C4-2B (cell line): Measurements from ENCODE around the gene PCYOX1L.

Experiments used
- ZFX ChIP-seq: fragments of 450-650 bp; IDR thresholded peaks from 2 replicates; pipeline ENCODE4 v1.6.1; 2017
- TF ChIP-seq, protein P1 (sequence below): fragments of 450-650 bp; conservative IDR thresholded peaks from 2 replicates; pipeline ENCODE4 v1.5.1; 2017; ENCODE audit warnings: mild to moderate bottlenecking

DNA sequence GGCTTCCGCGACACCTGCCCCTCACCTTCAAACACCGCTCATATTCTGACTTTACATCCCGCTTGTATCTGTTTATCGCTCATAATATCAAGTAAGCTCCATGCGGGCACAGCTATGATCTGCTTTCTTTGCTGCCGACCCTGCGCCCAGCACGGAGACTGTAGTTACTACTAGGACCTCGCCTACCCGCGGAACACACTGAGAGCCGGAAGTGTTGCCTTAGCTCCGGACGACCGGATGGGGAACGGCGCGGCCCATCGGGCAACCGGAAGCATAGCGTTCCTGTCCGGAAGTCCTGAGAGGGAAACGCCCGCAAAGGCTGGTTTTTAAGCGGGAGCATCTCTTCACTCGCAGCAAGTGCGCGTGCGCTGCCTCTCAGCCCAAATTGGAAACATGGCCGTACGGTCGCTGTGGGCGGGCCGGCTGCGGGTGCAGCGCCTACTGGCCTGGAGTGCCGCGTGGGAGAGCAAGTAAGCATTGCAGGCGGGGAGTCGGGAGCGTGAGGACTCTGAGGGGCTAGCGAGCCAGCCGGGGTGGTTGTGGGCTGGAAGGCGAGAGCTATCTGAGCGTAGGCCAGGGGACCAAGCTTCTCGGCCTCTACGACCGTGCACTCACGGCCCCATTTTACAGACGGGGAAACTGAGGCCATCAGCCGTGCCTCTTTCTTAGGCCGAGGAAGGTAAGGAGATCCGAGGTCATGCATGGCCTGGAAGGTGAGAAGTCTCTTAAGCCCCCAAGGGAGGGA lies 12.5 kb upstream of the PCYOX1L start, which contains the start of gene GRPEL2:
- TF ChIP-seq, protein P1, sequence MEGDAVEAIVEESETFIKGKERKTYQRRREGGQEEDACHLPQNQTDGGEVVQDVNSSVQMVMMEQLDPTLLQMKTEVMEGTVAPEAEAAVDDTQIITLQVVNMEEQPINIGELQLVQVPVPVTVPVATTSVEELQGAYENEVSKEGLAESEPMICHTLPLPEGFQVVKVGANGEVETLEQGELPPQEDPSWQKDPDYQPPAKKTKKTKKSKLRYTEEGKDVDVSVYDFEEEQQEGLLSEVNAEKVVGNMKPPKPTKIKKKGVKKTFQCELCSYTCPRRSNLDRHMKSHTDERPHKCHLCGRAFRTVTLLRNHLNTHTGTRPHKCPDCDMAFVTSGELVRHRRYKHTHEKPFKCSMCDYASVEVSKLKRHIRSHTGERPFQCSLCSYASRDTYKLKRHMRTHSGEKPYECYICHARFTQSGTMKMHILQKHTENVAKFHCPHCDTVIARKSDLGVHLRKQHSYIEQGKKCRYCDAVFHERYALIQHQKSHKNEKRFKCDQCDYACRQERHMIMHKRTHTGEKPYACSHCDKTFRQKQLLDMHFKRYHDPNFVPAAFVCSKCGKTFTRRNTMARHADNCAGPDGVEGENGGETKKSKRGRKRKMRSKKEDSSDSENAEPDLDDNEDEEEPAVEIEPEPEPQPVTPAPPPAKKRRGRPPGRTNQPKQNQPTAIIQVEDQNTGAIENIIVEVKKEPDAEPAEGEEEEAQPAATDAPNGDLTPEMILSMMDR, result no peak
- TF ChIP-seq ZFX, result peak; percentile 88
